GM12875 (cell line): ENCODE data around the gene FUT1.
A peak's percentile ranks its signal among the peaks of the same experiment; 100 is the strongest.
"Not testable (repeated sequence)": the region's sequence is repeated elsewhere in the genome, so short reads cannot be mapped to it uniquely, and the experiment has no call there.

Experiments
- H3K4me3 ChIP-seq: one replicate; pipeline ENCODE4 v1.5.1; 2011; ENCODE audit warnings: low read depth, low read length, control low read depth
- CTCF ChIP-seq: IDR thresholded peaks from 2 replicates; pipeline ENCODE4 v1.5.1; 2011; ENCODE audit warnings: low read depth, mild to moderate bottlenecking, control low read depth, inconsistent platforms, low read length, moderate library complexity, borderline replicate concordance; ENCODE audit not compliant: insufficient read depth

Gene FUT1

DNA sequence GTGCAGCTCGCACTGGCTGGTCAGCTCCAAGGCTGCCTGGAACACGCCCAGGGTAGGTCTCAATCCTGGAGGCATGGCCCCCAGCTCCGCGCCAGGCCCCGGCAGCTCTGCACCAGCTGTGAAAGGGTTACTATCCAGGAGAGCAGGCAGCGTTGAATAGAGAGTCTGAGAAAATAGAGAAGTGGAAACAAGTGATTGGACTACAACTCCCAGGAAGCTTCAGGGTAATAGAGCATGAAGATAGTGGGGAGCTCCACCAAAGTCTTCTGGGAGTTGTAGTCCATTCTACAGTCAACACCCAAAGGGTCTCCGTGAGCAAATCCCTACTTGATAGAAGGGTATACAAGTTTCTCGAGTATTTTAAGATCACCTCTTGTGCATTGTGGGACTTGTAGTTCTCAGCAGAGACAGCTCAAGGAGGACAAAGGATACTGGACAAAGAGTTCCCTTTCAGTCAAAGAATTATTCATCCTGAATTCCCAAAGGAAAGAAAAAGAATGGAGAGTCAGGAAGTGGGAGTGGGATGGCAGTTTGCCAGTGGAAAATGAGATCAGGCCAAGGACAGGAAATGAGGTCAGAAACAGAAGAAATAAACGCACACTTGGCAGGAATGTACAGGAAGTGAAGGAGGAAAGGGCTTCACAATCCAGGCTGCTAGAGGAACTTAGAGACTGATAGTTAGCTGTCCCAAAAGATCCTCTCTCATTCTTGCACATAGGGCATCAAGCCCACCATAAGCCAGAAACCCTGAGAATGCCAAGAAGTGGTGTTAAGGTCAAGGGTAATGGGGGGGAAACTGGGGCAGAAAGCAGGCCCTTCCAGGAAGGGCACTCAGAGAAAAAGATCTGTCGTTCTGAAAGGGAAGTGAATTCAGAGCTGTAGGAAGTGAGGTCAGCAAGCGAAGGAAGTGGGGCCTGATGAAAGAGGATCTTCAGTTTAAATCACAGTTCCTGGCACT, 27.4 kb downstream of the FUT1 start:
- TF ChIP-seq CTCF: no peak
- H3K4me3 ChIP-seq: no peak overlapping the region

- no peak for TF ChIP-seq CTCF
- no peak overlapping the region for H3K4me3 ChIP-seq
Measured at GRCh38 chr19:48722196-48722708, 30.2 kb downstream of the FUT1 start.

DNA sequence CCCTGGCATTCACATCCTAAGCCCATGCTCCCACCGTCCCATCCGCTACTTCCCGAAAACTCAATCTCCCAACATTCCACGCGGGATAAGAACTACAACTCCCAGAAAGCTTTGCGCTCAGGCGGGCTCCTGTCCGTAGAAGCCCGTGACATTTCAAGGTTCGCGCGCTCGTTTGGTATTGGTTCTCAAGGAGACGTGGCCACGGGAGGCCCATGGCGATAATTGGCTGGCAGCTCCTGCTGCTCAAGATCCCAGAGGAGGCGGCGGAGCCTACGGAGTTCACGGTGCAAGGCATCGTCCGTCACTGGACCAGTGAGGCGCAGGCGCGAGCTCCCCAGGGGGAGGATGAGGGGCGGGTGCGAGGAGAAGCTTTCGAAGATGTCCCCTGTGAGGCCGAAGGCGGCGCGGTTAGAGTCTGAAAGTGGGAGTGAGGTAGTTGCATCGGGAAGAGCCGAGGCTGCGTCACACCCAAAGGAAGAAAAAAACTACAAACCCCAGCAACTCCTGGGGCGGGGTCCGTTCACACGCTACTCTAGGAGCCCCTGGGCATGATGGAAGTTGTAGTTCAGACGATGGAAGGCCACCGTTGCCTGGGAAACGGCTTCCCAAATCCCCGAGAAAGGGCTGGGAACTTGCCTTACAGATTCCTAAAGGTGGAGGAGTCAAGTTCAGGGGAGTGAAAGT, 31.7 kb downstream of the FUT1 start:
- no peak for TF ChIP-seq CTCF
- peak overlapping the region; percentile 70 for H3K4me3 ChIP-seq

- peak overlapping the region; percentile 44 for H3K4me3 ChIP-seq
- TF ChIP-seq CTCF: no peak
Measured at GRCh38 chr19:48720251-48720612, 32.2 kb downstream of the FUT1 start.

- peak within 1 kb of the TSS; percentile 44 for H3K4me3 ChIP-seq
- no peak for TF ChIP-seq CTCF
Measured at GRCh38 chr19:48719263-48720171, 32.9 kb downstream of the FUT1 start, which contains the start of gene MAMSTR. Gene MAMSTR (minus strand): TSS chr19:48719725. CDS start chr19:48719031, 694 bp downstream.

GRCh38 chr19:48718711-48719231, 33.7 kb downstream of the FUT1 start:
- H3K4me3 ChIP-seq: no peak overlapping the region
- no peak for TF ChIP-seq CTCF

DNA sequence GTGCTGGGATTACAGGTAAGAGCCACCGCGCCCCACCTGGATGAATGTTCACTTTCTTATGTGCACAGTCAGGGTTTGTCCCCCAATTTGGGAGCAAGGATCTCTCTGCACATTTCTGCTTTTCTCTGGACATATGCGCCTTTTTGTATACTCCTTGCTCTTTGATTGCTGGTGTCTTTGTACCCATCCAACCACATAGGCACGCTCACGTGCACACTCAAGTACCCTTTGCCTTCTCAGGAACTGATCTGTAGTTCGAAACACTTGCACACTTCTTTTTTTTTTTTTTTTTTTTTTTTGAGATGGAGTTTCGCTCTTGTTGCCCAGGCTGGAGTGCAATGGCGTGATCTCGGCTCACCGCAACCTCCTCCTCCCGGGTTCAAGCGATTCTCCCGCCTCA, 34.3 kb downstream of the FUT1 start:
- not testable (repeated sequence) for H3K4me3 ChIP-seq
